Stimulated activated naive B cell treated with anti-CD40 and anti-IgM and Interleukin-4, amounts not matched to agents 10 μg/mL and 1 μg/mL and 100 μg/mL, for 72 hours (primary cell): ENCODE results near the gene CUEDC2.

ENCODE experiments used
- ATAC-seq, 2 donors: fragments of 150-1000 bp; cut with Tn5 transposase; replicated peaks; 2 replicates each; pipeline ENCODE4 v1.10.0; 2021; ENCODE audit warnings: moderate library complexity in 1 of 2
- DNase-seq: peaks from one replicate; pipeline ENCODE4 v3.0.0; 2021
- H3K27ac Mint-ChIP-seq: one replicate; pipeline ENCODE4 v1.8.0; 2022; ENCODE audit warnings: mild to moderate bottlenecking, mixed read lengths
- H3K27me3 Mint-ChIP-seq, 2 donors: one replicate each; pipeline ENCODE4 v1.8.0; 2022; ENCODE audit warnings: mixed read lengths in 2 of 2
- H3K36me3 Mint-ChIP-seq, 2 donors: one replicate each; pipeline ENCODE4 v1.8.0; 2022; ENCODE audit warnings: mixed read lengths in 2 of 2, mild to moderate bottlenecking in 1 of 2
- H3K4me1 Mint-ChIP-seq, 2 donors: one replicate each; pipeline ENCODE4 v1.8.0; 2022; ENCODE audit warnings: mixed read lengths in 2 of 2, mild to moderate bottlenecking in 1 of 2
- H3K4me3 Mint-ChIP-seq, 2 donors: one replicate each; pipeline ENCODE4 v1.8.0; 2022; ENCODE audit warnings: mild to moderate bottlenecking in 2 of 2, mixed read lengths in 2 of 2, moderate library complexity in 1 of 2
- H3K9me3 Mint-ChIP-seq, 2 donors: one replicate each; pipeline ENCODE4 v1.8.0; 2022; ENCODE audit warnings: mixed read lengths in 2 of 2, mild to moderate bottlenecking in 1 of 2

CUEDC2 gene

DNA sequence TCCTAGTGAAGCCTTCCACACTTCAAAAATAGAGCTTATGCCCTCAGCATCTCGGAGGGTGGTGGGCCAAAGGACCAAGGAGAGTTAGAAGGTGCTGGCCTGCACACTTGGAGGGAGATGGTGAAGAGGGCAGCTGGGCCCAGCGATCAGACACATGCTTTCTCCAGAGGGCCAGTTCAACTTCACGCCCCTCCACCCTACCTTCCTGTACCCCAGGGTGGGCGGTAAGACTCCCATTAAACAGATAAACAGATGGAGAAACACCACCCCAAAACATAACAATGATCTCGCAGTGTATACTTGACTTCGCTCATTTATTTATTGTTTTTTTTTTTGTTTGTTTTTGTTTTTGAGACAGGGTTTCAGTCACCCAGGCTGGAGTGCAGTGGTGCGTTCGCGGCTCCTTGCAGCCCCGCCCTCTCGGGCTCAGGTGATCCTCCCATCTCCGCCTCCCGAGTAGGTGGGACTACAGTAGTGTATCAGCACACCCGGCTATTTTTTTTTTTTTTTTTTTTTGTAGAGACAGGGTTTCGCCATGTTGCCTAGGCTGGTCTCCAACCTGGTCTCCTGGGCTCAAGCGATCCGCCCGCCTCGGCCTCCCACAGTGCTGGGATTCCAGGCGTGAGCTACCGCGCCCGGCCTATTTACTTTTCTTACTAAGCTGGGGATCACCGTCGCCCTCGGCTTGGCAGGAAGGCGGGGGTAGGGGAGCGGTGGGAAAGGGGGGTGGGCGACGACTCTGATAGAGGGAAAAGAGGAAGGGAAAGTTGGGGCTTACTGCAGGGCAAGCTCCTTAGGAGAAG is 17.1 kb upstream of the CUEDC2 start:
- no peaks in the 10 kb centered on the region for H3K9me3 Mint-ChIP-seq
- ATAC-seq (peak; percentile 74 to 75), DNase-seq (peak; percentile 79)
- H3K36me3 Mint-ChIP-seq: peaks cover 5 to 17% of the 10 kb centered on the region in 2 donors
- peak overlapping the region; percentile 93 to 96 for H3K4me3 Mint-ChIP-seq
- peaks cover 20 to 32% of the 10 kb centered on the region in 2 donors for H3K4me1 Mint-ChIP-seq
- no peaks in the 10 kb centered on the region for H3K27me3 Mint-ChIP-seq
- peak overlapping the region; percentile 96 for H3K27ac Mint-ChIP-seq

DNA sequence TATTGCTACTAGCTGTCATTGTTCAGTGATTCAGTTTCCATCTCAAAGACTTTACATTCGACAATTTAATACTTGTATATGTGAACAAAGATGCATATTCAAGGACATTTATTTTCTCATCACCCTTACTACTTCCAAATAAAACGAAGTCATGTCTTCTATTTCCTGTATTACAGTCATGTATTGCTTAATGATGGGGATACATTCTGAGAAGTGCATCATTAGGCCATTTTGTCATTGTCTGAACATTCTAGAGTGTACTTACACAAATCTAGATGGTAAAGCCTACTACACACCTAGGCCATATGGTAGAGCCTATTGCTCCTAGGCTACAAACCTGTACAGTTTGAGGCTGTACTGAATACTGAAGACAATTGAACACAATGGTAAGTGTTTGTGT is 12.5 kb upstream of the CUEDC2 start:
- H3K9me3 Mint-ChIP-seq: no peaks in the 10 kb centered on the region
- no peak overlapping the region for H3K27ac Mint-ChIP-seq

DNA sequence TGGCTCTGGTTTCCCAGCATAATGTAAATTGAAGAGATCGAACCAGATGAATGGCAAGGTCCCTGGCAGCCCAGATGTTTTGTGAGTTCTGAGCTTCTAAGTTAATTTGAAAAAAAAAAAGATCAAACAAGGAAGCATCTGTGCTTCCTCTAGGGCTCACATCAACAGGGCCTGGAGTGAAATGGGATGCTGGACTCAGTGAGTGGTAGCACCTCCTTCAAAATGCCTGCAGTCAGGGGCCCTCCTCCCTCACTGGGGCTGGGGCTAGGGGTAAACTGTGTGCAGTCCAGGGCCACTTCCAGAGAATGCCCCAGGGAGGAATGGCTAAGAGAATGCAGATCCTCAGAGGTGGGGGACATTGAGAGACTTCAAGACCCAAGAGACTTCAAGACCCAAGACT is 6.0 kb upstream of the CUEDC2 start:
- no peak for DNase-seq
- ATAC-seq: no peak
- peaks cover 21 to 40% of the 10 kb centered on the region in 2 donors for H3K4me1 Mint-ChIP-seq
- no peaks in the 10 kb centered on the region for H3K9me3 Mint-ChIP-seq
- no peak overlapping the region for H3K27ac Mint-ChIP-seq
- H3K27me3 Mint-ChIP-seq: no peaks in the 10 kb centered on the region
- H3K36me3 Mint-ChIP-seq: peaks cover 0 to 3% of the 10 kb centered on the region in 2 donors
- H3K4me3 Mint-ChIP-seq: no peak overlapping the region

More for the DNA sequence above, 12.5 kb upstream of the CUEDC2 start:
- Mint-ChIP-seq H3K4me1 (peaks cover 10 to 15% of the 10 kb centered on the region in 2 donors), H3K4me3 (no peak overlapping the region), H3K27me3 (no peaks in the 10 kb centered on the region), H3K36me3 (no peaks in the 10 kb centered on the region)
- ATAC-seq (no peak), DNase-seq (no peak)

DNA sequence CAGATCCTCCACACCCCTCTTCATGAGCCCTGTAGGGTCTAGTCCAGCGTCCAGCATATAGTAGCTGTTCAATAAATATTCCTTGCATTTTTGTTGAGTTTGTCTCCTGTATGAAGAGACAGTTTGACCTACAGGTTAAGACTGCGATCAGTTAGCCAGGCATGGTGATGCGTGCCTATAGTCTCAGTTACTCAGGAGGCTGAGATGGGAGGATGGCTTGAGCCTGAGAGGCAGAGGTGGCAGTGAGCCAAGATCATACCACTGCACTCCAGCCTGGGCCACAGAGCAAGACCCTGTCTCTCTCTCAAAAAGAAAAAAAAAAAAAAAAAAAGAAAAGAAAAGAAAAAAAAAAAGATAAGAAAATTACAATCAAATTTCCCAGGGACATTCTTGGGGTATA is 5.1 kb upstream of the CUEDC2 start:
- H3K9me3 Mint-ChIP-seq: no peaks in the 10 kb centered on the region
- ATAC-seq (no peak), DNase-seq (no peak)
- peaks cover 24 to 45% of the 10 kb centered on the region in 2 donors for H3K4me1 Mint-ChIP-seq
- no peak overlapping the region for H3K27ac Mint-ChIP-seq
- peak overlapping the region; percentile 6 to 25 for H3K4me3 Mint-ChIP-seq
- no peaks in the 10 kb centered on the region for H3K27me3 Mint-ChIP-seq
- peaks cover 0 to 3% of the 10 kb centered on the region in 2 donors for H3K36me3 Mint-ChIP-seq

DNA sequence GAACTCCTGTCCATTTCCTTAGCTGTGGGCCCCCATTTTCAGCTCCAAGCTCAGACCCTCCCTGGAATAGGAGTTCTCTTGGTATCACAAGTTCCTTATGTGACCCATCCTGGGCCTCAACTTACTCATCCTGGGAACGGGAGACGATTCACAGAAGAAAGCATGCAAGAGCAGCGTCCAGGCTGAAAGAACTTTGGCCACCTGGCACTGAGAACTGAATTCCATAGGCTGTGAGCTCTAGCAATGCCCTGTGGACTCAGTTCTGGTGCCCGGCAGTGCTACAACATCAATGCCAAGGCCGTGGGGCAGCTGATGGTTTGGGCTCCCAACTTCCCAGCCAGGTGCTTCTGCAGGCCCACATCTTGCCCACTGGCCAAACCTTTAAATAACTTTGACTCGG is 3.9 kb upstream of the CUEDC2 start:
- DNase-seq (no peak), ATAC-seq (no peak)
- H3K27ac Mint-ChIP-seq: peak overlapping the region; percentile 10
- peak overlapping the region; percentile 74 to 82 for H3K4me3 Mint-ChIP-seq
- H3K4me1 Mint-ChIP-seq: peaks cover 30 to 52% of the 10 kb centered on the region in 2 donors
- H3K9me3 Mint-ChIP-seq: no peaks in the 10 kb centered on the region
- H3K36me3 Mint-ChIP-seq: peaks cover 4 to 7% of the 10 kb centered on the region in 2 donors
- H3K27me3 Mint-ChIP-seq: no peaks in the 10 kb centered on the region

DNA sequence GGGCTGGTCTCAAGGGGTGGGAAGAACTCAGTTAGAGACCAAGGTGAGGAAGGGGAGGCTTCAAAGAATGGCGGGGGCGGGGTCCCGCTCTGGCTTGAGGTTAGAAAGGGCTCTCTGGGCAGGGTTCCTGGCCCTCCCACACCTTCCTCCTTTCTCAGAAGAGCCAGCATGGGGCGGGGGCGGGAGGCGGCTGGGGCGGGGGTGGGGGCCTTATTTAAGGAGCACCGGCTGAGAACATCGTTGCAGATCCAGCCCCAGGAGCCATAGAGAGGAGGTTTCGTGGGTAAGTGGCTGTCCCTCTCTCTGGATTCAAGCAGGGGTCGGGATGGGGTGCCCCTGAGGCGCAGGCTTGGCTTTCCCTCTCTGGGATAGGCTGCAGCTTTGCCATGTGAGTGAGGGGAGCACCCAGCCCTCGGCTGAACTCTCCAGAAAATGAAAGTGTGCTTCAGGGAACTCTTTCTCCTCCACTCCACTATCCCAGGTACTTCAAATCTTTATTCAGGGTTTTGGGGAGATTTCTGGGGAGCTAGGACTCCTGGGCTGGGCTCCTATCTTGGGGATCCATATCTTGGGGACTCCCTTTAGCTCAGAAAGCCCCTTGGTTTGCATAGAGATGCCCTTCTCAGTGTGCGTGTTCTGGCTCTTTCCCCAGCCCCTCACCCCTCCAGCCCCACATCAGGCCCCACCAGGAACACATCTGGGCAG is 3.3 kb upstream of the CUEDC2 start:
- Mint-ChIP-seq H3K36me3 (peaks cover 4 to 7% of the 10 kb centered on the region in 2 donors), H3K27ac (peak overlapping the region; percentile 10), H3K27me3 (no peaks in the 10 kb centered on the region), H3K4me3 (peak overlapping the region; percentile 74 to 82), H3K9me3 (no peaks in the 10 kb centered on the region), H3K4me1 (peaks cover 30 to 49% of the 10 kb centered on the region in 2 donors)
- ATAC-seq (peak; percentile 3 to 7), DNase-seq (no peak)

DNA sequence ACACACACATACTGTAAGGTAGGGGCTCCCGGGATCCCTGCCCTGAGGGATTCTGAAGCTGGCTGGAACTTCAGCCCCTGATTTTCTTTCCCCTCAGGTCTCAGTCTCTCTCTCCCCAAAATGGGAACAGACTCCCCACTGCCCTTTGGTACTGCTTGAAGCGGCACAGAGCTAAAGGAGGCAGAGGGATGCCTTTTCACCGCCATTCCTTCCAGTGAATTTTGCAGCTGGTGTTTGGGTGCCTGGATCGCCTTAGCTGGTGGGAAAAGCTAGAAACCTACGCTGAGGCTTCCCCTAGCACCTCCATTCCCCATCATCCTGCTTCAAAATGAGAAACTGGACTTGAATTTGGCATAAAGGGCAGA is 2.7 kb upstream of the CUEDC2 start:
- no peaks in the 10 kb centered on the region for H3K9me3 Mint-ChIP-seq
- peaks cover 7% of the 10 kb centered on the region in 2 donors for H3K36me3 Mint-ChIP-seq
- H3K4me3 Mint-ChIP-seq: peak overlapping the region; percentile 74 to 82
- DNase-seq (no peak), ATAC-seq (no peak)
- peaks cover 30 to 47% of the 10 kb centered on the region in 2 donors for H3K4me1 Mint-ChIP-seq
- H3K27ac Mint-ChIP-seq: peak overlapping the region; percentile 10
- no peaks in the 10 kb centered on the region for H3K27me3 Mint-ChIP-seq

DNA sequence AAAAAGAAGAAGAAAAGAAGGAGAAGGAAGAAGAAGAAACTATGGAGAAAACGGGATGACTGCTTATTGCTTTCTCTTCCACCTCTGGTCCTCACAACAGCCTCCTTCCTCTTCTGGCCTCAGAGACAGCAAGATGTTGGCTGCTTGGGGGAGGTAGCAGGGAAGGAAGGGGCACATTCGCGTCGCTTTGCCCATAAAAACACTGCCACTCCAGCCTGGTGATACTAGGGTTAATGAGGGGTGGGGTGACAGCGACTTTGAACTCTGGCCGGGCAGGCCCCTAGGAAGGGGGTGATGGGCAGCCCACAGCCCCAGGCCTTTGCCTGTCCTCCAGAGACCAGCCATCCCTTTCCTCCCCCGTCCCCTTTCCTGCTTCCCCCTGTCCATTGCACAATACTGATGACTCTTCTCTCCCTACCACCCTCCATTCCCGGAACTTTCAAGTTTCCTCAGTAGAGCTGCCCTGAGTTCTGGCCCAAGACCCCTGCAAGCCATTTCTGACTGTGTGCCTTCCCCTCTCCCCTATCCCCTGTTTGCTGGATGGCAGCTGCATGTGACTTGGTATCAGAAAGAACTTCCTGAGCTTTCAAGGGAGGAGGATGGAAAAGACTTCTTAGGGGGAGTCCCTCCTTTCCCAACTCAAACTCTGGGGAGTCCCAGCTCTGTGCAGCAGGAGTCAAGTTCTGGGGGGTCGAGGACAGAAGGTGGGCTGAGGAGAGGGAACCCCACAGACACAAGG is 2.2 kb upstream of the CUEDC2 start:
- Mint-ChIP-seq H3K27me3 (no peaks in the 10 kb centered on the region), H3K4me1 (peaks cover 30 to 47% of the 10 kb centered on the region in 2 donors), H3K36me3 (peaks cover 7% of the 10 kb centered on the region in 2 donors), H3K4me3 (peak overlapping the region; percentile 5 to 82), H3K9me3 (no peaks in the 10 kb centered on the region), H3K27ac (peak overlapping the region; percentile 10)
- ATAC-seq: no peak
- no peak for DNase-seq

DNA sequence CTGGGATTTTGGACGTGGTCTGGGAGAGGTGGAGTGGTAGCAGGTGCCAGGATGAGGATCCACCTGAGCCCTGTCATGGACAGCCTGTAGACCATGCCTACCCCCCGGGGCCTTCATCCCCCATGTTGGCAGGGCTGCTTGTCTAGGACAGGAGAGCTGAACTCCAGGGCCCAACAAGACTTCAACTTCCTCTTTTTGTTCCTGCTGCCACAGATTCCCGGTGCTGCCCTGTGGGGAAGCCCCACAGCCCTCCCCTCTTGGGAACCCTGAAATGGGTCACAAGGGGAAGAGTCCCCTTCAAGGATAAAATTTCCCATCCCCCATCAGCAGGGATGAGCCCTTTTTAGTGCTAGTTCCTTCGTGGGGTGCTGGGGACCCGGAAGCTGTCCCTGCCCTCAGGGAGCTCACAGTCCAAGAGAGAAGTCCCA is 1.3 kb upstream of the CUEDC2 start:
- Mint-ChIP-seq H3K9me3 (no peaks in the 10 kb centered on the region), H3K4me3 (peak overlapping the region; percentile 93 to 96), H3K27ac (peak overlapping the region; percentile 94), H3K27me3 (no peaks in the 10 kb centered on the region), H3K4me1 (peaks cover 30 to 47% of the 10 kb centered on the region in 2 donors), H3K36me3 (peaks cover 7% of the 10 kb centered on the region in 2 donors)
- ATAC-seq: no peak
- DNase-seq: no peak

DNA sequence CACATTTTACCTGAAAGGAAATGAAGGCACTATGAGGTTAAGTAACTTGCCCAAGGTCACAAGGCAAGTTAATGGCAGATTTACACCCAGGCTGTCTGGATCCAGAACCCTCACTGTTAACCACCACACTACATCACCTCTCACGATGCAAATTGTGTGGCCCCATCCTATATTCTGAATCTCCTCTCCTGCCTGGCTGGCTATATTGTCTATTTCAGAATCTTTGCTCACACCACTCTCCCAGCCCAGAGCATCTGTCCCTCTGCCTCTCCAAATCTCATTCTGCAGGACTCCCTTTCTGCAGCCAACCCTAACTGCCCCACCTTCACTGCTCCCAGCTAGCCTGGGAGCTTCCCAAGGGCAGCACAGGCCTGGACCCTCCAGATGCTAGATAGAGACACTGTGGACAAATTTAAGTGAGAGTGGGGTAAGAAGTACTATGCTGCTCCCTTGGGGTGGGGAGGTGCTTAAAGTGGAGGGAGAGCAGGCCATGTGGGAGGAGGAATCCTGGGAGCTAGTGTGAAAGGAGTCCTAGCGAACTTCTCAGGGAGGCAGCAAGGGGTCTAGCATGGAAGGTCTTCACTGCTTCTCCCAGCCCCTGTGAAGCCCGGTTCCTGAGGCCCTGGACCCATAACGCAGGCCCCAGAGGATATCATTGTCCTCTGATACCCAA is 786 bp downstream of the CUEDC2 start:
- peak overlapping the region; percentile 93 to 96 for H3K4me3 Mint-ChIP-seq
- H3K9me3 Mint-ChIP-seq: no peaks in the 10 kb centered on the region
- peak overlapping the region; percentile 94 for H3K27ac Mint-ChIP-seq
- no peak for DNase-seq
- no peak for ATAC-seq
- H3K4me1 Mint-ChIP-seq: peaks cover 34 to 56% of the 10 kb centered on the region in 2 donors
- peaks cover 14 to 17% of the 10 kb centered on the region in 2 donors for H3K36me3 Mint-ChIP-seq
- H3K27me3 Mint-ChIP-seq: no peaks in the 10 kb centered on the region

DNA sequence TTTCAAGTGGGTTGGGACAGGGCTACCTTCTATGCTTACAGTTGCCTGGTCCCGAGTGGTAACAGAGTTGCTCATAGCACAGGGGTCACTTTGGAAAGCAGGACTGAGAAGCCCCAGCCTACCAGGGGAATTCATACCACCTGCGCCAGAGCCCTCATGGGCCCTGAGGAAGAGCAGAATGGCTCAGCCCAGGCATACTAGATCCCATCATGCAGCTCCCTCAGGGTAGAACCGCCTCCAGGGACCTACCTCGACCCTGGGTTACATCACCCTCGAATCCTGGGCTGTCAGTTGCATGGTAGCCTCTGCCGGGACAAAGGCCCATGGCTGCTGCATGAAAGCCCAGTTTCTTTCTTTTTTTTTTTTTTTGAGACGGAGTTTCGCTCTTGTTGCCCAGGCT is 2.9 kb downstream of the CUEDC2 start:
- no peaks in the 10 kb centered on the region for H3K27me3 Mint-ChIP-seq
- DNase-seq (no peak), ATAC-seq (no peak)
- no peaks in the 10 kb centered on the region for H3K9me3 Mint-ChIP-seq
- H3K4me1 Mint-ChIP-seq: peaks cover 30 to 43% of the 10 kb centered on the region in 2 donors
- peaks cover 27 to 32% of the 10 kb centered on the region in 2 donors for H3K36me3 Mint-ChIP-seq
- no peak overlapping the region for H3K27ac Mint-ChIP-seq
- no peak overlapping the region for H3K4me3 Mint-ChIP-seq

DNA sequence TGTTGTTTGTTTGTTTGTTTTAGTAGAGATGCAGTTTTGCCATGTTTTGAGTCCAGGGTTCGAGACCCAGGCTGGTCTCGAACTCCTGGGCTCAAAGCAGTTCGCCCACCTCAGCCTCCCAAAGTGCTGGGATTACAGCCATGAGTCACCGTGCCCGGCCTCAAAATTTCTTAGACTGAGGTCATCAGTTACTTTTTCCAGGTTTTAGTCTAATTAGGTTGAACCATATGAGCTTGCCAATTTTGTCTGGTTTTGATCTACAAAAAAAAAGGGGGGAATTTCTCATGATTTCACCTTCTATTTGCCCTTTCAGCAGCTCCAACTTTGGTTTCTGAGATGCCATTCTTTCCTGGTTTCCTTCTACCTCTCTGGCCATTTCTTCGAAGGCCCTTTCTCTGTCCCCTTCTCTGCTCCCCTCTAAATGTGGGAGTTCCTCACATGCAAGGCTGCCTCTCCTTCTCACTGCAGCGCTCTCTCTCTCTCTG is 5.5 kb downstream of the CUEDC2 start:
- Mint-ChIP-seq H3K27ac (no peak overlapping the region), H3K4me1 (peaks cover 28 to 45% of the 10 kb centered on the region in 2 donors), H3K36me3 (peaks cover 36 to 43% of the 10 kb centered on the region in 2 donors), H3K27me3 (no peaks in the 10 kb centered on the region), H3K9me3 (no peaks in the 10 kb centered on the region), H3K4me3 (no peak overlapping the region)
- no peak for DNase-seq
- no peak for ATAC-seq

DNA sequence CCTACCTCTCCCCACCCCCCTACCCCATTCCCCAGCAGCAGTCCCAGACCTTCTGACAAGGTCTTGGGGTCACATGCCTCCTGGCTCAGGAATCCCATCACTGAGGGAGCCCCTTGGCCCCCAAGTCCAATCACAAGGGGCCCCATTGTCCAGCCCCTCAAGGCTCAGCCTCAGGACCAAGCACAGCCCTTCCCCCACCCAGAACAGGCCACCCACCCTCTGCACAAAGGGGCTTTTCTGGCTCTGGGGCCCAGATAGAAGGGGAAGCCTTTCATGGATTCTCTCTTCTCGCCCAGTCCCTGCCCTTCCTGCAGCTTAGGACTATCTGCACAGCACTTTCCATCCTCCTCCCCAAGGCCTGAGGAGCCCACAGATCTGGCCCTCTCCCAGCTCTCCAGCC is 6.9 kb downstream of the CUEDC2 start:
- Mint-ChIP-seq H3K4me1 (peaks cover 23 to 42% of the 10 kb centered on the region in 2 donors), H3K36me3 (peaks cover 29 to 43% of the 10 kb centered on the region in 2 donors), H3K4me3 (no peak overlapping the region), H3K9me3 (no peaks in the 10 kb centered on the region), H3K27ac (peak overlapping the region; percentile 21), H3K27me3 (no peaks in the 10 kb centered on the region)
- DNase-seq (no peak), ATAC-seq (no peak)

DNA sequence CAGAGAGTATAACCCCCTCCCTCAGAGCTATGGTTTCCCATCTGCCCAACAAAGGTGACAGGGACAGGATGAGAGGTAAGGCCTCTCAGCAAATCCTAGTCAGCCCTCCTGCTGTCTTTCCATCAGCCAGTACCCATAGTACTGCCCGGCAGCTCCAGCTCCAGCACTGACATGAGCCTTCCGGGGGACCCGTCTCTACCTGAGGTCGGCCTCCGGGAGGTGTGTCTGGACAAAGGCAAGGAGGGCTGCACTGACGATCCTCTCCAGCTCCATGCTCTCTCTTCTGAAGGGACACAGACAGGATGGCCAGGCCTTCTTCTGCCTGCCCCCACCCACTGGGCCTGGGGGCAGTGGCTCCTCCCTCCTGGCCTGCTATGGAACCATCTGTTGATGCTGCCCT is 7.5 kb downstream of the CUEDC2 start:
- peaks cover 29 to 43% of the 10 kb centered on the region in 2 donors for H3K36me3 Mint-ChIP-seq
- H3K4me1 Mint-ChIP-seq: peaks cover 23 to 48% of the 10 kb centered on the region in 2 donors
- no peaks in the 10 kb centered on the region for H3K9me3 Mint-ChIP-seq
- no peak overlapping the region for H3K27ac Mint-ChIP-seq
- no peak for ATAC-seq
- H3K27me3 Mint-ChIP-seq: no peaks in the 10 kb centered on the region
- no peak for DNase-seq
- H3K4me3 Mint-ChIP-seq: no peak overlapping the region
